ENCODE results near the gene DEPP1.
A peak's percentile ranks its signal among the peaks of the same experiment; 100 is the strongest.

The DEPP1 gene

DNA sequence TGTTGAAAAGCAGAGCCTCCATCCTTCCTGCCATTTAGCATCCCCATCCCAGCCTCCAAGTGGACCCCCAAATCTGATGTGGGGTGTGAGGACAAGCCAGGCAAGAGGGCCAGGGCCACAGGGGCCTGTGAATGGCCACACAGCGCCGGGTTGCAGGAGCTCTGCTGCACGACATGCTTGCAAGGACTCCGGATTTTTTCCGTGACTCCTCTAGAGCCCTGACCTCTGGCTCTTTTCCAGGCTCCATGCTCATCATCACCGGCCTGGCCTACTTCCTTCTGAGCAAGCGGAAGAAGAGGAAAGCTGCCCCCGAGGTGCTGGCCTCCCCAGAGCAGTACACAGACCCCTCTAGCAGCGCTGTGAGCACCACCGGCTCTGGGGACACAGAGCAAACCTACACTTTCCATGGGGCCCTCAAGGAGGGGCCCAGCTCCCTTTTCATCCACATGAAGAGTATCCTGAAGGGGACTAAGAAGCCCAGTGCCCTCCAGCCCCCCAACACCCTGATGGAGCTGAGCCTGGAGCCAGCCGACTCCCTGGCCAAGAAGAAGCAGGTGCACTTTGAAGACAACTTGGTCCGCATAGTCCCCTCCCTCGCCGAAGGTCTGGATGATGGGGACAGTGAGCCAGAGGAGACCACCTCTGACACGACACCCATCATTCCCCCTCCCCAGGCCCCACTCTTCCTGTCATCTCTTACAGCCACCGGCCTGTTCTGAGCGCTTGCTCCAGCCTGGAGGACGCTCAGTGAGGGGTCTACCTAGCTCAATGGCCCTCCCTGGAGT is 44.0 kb downstream of the DEPP1 start:
- DNase-seq (ENCODE audit: low read depth, low spot score): no peak

DNA sequence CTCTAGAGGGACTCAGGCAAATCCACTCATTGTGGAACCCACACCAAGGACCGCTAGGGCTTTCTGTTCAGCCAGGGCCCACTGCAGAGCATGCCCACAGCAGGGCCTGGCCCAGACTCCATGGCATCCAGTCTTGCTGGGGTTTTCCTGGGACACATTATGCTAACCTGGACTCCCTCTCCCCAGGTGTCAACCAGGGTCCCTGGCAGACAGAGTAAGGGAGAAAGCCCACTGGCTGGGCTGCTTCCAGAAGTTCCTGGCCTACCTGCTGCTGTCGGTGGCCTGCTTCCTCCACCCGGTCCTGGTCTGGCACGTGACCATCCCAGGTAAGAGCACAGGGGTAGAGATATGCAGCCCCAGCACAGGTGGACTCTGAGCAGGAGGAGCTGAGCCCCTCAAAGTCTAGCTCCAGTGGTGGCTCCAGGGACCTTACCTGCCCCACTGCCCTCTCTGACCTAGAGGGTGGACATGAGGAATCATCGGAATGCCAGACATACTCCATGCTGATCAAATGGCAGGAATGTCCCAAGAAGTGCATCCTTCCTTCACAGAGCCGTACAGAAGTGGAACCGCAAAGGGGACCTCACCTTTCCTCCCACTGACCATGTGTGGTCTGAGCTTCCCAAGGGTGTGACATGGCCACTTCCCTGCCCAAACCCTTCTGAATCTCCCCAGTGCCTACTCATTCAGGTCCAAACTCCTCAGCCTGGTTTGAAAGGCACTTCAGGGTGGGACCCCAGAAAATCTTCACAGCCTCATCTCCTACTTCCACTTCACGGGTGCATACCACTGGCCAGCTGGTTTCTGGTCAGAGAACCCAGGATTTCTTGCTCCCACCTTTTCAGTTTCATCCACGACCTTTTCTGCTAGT is 44.9 kb downstream of the DEPP1 start:
- no peak for DNase-seq (ENCODE audit: low read depth, low spot score)

DNA sequence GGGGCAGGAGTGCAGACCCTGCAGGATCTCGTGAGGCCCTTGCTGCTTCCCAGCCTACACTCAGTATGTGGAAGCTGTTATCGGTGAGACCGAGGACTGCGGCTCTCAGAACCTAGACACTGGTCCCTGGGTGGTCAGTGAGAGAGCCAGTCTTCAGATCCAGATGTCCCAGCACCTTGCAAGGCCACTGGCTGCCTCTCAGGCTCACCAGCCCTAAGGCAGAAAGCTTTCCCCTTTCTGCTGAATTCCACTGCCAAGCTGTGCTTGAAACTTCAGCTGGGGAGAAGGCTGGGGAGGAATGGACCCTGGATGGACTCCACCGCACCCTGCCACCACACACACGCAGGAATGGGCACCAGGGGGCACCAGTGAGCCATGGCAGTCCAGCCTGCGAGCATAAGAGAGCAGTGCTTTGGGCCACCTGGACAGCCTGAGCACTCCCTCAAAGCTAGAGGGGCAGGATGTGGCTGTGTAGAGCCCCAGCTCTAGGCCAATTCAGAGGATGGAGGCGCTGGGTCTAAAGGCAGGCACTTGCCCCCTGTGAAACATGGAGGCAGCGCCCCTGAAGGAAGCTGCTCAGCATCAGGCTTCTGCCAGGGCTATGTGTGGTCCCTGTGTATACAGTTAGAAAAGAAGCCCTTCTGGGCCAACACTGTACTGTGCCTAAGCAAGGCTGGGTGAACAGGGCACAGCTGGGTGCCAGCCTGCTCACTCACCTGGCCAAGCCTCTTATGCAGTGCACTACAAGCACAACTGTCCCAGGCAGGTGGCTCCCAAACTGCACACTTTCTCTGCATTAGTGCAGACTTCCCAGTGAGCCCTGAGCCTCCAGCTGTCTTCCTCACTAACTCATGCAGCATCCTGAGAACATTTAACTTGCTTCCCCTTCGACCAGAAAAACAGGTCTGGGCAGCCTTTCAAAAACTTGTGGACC is 45.8 kb downstream of the DEPP1 start:
- DNase-seq (ENCODE audit: low read depth, low spot score): peak; percentile 65

DNA sequence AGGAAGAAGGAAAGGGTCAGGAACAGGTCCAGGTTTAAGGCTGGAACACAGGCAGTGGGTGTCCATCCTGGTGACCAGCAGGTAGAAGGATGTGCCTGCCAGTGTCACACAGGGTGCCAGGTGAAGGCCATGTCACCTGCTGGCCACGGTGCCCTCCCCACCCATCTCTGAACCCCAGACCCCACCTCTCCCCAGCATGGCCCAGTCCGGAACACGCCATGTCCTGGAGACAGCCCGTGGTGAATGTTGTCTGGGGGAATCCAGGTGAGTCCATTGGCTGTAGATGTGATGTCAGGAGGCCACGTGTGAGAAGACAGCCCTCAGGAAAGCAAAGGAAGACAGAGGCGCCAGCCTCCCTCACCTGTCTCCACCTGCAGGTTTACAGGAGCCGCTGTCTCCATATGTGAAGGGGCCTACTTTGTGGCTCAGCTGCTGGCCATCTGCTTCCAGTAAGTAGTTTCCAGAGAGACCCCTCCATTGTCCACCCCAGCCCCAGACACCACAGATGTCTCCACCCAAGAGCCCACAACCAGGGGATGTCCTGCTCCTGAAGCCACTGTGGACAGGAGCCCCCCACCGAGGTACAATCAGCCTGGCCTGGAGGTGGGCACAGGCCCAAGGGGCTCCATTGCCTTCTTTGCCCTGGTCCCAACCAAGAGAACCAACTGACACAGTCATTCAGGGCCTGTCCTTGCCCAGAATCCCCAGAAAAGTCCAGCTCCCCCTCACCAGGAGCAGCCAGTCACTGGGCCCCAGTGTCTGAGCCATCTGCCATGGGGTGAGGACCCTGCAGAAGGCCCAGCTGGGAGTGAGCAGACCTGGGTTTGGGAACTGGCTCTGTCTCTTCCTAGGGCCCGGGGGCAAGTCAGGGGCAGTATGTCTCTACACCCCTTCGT is 46.7 kb downstream of the DEPP1 start:
- DNase-seq (ENCODE audit: low read depth, low spot score): no peak

DNA sequence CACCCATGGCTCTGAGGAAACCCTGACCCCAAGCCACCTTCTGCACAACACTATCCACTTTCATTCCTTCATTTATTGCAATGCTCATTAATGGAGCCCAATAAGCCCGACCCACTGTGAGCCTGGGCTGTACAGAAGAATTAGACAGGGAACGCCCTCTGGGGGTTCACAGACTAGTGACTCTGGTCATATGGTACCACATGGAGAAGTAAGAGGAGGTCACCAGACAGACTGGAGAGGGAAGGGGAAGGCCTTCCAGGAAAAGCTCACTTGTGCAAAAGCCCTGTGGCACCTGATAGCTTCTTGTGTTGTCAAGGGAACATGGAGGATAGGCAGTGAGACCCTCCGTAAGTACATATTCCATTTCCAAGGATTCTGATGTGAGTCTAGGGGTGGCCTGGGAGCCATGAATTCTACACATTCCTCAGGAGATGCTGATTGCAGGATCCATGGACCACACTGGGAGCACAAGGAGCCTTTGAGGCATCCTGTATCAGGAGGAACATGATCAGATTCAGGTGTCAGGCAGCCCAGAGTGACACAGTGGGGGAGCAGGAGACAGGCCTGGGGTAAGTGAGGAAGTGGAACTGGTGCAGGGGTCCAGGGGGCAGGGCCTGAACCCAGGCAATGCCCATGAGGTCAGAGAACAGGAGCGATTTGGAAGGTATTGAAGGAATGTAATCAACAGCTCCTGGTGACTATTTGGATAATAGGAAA is 47.5 kb downstream of the DEPP1 start:
- no peak for DNase-seq (ENCODE audit: low read depth, low spot score)

DNA sequence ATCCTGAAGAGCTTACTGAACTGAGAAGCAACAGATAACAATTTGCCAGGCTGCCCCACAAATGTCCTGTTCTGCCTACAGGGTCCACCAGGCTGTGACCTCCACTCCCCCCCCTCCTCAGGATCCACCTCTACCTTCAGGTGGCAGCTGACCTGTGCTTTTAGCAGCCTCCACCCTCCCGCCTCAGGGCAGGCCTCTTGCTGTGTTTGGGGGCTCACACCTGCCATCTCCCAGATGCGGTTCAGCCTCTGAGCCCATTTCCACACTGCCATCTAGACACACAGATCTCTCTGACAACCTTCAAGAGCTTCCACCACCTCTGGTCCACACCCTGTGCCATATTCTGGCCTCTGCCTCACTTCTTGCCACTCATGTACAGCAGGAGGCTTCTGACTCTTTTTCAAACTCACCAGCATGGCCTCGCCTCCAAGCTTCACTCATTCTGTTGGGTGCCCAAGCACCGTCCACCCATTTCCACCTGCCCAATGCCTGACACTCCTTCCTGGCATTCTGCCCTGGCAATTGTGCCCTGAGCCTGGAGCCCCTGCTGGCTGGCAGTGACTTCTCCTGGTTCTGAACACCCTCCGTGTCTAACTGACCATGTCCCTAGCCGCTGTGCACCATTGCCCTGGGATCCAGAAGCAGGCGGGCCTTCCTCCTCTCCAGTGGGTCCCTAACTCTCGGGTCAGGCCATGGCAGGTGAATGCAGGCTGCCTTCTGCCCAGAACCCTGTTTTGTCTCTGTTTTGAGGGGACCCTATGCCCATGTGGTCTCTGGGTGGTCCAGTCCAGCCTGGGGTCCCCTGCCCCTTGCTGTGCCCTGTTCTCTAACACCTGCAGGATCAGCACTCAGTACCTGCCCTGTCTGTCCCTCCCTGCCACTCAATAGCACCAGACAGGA is 49.0 kb downstream of the DEPP1 start:
- DNase-seq (ENCODE audit: low read depth, low spot score): no peak

DNA sequence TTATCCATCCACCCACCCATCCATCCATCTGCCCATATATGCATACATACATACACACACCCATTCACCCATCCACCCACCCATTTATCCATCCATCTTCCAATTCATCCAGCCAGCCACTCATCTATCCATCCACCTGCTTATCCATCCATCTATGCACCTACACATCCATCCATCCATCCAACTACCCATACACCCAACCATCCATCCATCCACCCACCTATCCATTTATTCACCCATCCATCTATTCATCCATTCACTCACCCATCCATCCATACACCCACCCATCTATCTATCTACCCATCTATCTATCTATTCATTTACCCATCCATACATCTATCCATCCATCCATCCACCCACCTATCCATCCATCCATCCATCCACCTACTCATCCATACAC is 50.1 kb downstream of the DEPP1 start:
- DNase-seq (ENCODE audit: low read depth, low spot score): no peak

DNA sequence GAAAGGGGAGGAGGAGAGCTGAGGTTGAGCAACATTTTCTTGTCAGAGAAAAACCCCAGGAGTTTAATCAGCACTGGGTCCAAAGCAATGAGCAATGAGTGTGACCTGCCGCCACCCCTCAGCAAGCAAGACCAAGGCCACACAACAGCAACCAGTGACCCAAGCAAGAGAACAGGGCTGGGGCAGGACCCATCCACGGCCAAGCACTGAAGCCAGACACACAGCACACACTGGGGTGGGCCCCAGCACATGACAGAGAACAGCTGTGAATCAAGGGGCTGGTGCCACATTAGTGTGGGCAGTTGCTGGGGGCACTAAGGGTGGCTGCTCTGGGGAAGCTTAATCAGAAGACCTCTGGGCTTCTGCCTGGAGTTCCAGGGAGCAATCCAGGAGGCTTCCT is 51.3 kb downstream of the DEPP1 start:
- no peak for DNase-seq (ENCODE audit: low read depth, low spot score)

DNA sequence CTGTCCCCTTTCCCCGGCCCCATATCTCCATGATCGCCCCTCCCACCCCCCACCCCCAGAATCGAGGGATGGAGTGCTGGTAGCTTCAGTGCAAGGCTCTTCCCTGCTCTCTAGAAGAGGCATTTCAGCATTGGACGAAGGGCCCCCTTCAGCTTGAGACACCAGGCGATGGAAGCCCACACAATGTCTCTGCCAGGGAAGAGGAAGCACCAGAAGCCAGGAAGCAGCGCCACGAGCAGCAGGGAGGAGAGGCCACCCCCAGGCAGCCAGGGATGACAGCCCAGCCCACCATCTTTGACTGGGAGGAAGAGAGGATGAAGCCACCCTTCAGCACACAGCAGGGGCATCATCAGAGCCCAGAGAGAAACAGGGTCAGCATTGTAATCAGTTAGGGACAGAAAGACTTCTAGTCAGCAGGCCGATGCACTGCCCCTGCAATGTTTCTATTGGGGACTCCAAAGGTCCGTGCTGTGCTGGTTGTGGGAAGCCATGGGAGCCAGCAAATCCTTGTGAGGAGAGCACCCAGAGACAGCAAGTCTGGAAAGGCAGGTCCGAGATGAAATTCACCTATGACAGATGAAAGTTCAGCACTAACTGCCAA is 51.8 kb downstream of the DEPP1 start:
- no peak for DNase-seq (ENCODE audit: low read depth, low spot score)

Data from activated naive CD8-positive, alpha-beta T cell treated with anti-CD3 and anti-CD28 coated beads, Interleukin-2, amount 50 U/mL, for 16 hours (primary cell).